CD4-positive, alpha-beta memory T cell (primary cell): ENCODE measurements around the gene ADGRE1. TPM values are rescaled to one million over a fixed set of nuclear protein-coding genes. Genes with fewer than 3 reads are reported as not detected.
"Not testable (repeated sequence)": the region's sequence is repeated elsewhere in the genome, so short reads cannot be mapped to it uniquely, and the experiment has no call there.

Experiments used
- CTCF ChIA-PET: fragments of 350-600 bp; sonication (Branson Sonifier 250); formaldehyde crosslinking; loops from one replicate; lab custom pipeline; 2021; ENCODE audit warnings: inconsistent platforms; ENCODE audit not compliant: partially characterized antibody; lab: Charles Lee
- POLR2A ChIA-PET: fragments of 350-600 bp; sonication (Branson Sonifier 250); formaldehyde crosslinking; loops from one replicate; lab custom pipeline; 2021; ENCODE audit not compliant: partially characterized antibody; lab: Charles Lee
- DNase-seq, 5 donors: peaks; one replicate each; pipeline versions ENCODE4 v3.0.0 to v3.0.0-alpha.2; 2020 to 2022; ENCODE audit warnings: mixed read lengths in 1 of 5
- H3K27ac ChIP-seq: one replicate; pipeline ENCODE4 v1.7.0; 2013; ENCODE audit warnings: low read depth, low read length
- H3K27me3 ChIP-seq: 2 replicates; pipeline ENCODE4 v1.7.0; 2013; ENCODE audit warnings: mild to moderate bottlenecking, low read length, moderate library complexity; ENCODE audit not compliant: insufficient read depth
- H3K36me3 ChIP-seq: 2 replicates; pipeline ENCODE4 v1.7.0; 2013; ENCODE audit warnings: mild to moderate bottlenecking, low read length, moderate library complexity; ENCODE audit not compliant: insufficient read depth
- H3K4me1 ChIP-seq: 2 replicates; pipeline ENCODE4 v1.7.0; 2013; ENCODE audit warnings: mild to moderate bottlenecking, low read length, moderate library complexity; ENCODE audit not compliant: insufficient read depth
- H3K4me3 ChIP-seq, 2 donors: one replicate each; pipeline ENCODE4 v1.7.0; 2013; ENCODE audit warnings: low read length in 2 of 2, mild to moderate bottlenecking in 1 of 2
- H3K9me3 ChIP-seq, 2 donors: one replicate each; pipeline ENCODE4 v1.7.0; 2013; ENCODE audit warnings: low read length in 2 of 2, control low read depth in 1 of 2; ENCODE audit not compliant: control insufficient read depth in 1 of 2
- H3K27ac Mint-ChIP-seq, 7 donors: one replicate each; pipeline ENCODE4 v1.8.0; 2020 to 2021; ENCODE audit warnings: mixed read lengths in 7 of 7, mild to moderate bottlenecking in 6 of 7, inconsistent platforms in 3 of 7, moderate library complexity in 3 of 7
- H3K27me3 Mint-ChIP-seq, 2 donors: one replicate each; pipeline ENCODE4 v1.8.0; 2020 to 2021; ENCODE audit warnings: mixed read lengths in 2 of 2
- H3K36me3 Mint-ChIP-seq, 2 donors: one replicate each; pipeline ENCODE4 v1.8.0; 2020 to 2021; ENCODE audit warnings: mixed read lengths in 2 of 2, inconsistent platforms in 1 of 2, mild to moderate bottlenecking in 1 of 2
- H3K4me1 Mint-ChIP-seq, 4 donors: one replicate each; pipeline ENCODE4 v1.8.0; 2020 to 2021; ENCODE audit warnings: mixed read lengths in 4 of 4, mild to moderate bottlenecking in 1 of 4
- H3K4me3 Mint-ChIP-seq, 8 donors: one replicate each; pipeline ENCODE4 v1.8.0; 2020 to 2021; ENCODE audit warnings: mixed read lengths in 8 of 8, mild to moderate bottlenecking in 7 of 8, moderate library complexity in 6 of 8, inconsistent platforms in 3 of 8
- H3K9me3 Mint-ChIP-seq, 8 donors: one replicate each; pipeline ENCODE4 v1.8.0; 2020 to 2021; ENCODE audit warnings: mixed read lengths in 8 of 8, mild to moderate bottlenecking in 5 of 8, inconsistent platforms in 3 of 8, moderate library complexity in 1 of 8
- intact Hi-C: fragments of 100-400 bp; cut with micrococcal nuclease; formaldehyde crosslinking; loops from one replicate; pipeline ENCODE4 v1.15.1; 2023
- polyA plus RNA-seq, 2 donors: library from polyadenylated mRNA; unstranded; fragments of 300-500 nt; fragmentation: Illumina TruSeq; gene quantifications; one replicate each; pipeline ENCODE4 v1.2.3, GENCODE V29; 2021
- total RNA-seq, 2 experiments: library from RNA; stranded (reverse); gene quantifications; one replicate each; pipeline ENCODE4 v1.2.3, GENCODE V29; 2021

The ADGRE1 gene
- total and polyA plus RNA-seq, 4 experiments from 2014 or later, result 2.9 to 10.6 (median 9.3) TPM

- Mint-ChIP-seq H3K36me3 (peaks cover 0 to 6% of the 10 kb centered on the region in 2 donors), H3K27ac (peak overlapping the region; percentile 71 to 97 (median 87)), H3K27me3 (no peaks in the 10 kb centered on the region), H3K9me3 (peaks cover 0 to 4% (median 0%) of the 10 kb centered on the region in 8 donors), H3K4me3 (peak overlapping the region; percentile 83 to 90 (median 86)), H3K4me1 (peaks cover 11 to 24% (median 16%) of the 10 kb centered on the region in 4 donors)
- Histone ChIP-seq H3K4me1 (peaks cover 11% of the 10 kb centered on the region), H3K27ac (peak overlapping the region; percentile 48), H3K9me3 (no peaks in the 10 kb centered on the region), H3K27me3 (no peaks in the 10 kb centered on the region), H3K4me3 (no peak overlapping the region), H3K36me3 (no peaks in the 10 kb centered on the region)
- peak; percentile 89 to 93 (median 90) for DNase-seq
- intact Hi-C loops, result loop anchor here (1.0 to 5.0 kb wide), 11 partner anchors 28 to 644 kb away; partner anchors contain the start of genes SH2D3A and TNFSF9
- POLR2A ChIA-PET, result interaction anchor here (0.6 to 6.4 kb wide), 18 partner anchors 11 to 669 kb away, joined by 3 to 130 read pairs (median 4); partner anchors contain the start of genes GPR108, SH2D3A, TRIP10 and VAV1
- CTCF ChIA-PET, result interaction anchor here (0.7 to 9.0 kb wide), 55 partner anchors 9 to 1656 kb away, joined by 3 to 184 read pairs (median 5); partner anchors contain the start of genes GPR108, KHSRP, SH2D3A and TNFSF14
Measured at GRCh38 chr19:6862673-6863078, 24.7 kb upstream of the ADGRE1 start.

GRCh38 chr19:6864325-6864940 lies 22.9 kb upstream of the ADGRE1 start:
- ChIA-PET POLR2A (interaction anchor here (0.6 to 6.4 kb wide), 9 partner anchors 26 to 391 kb away, joined by 3 to 130 read pairs (median 5); partner anchors contain the start of genes GPR108, SH2D3A, TRIP10 and VAV1), CTCF (interaction anchor here (0.7 to 9.0 kb wide), 51 partner anchors 10 to 564 kb away, joined by 3 to 184 read pairs (median 5); partner anchors contain the start of genes GPR108, SH2D3A, TNFSF14 and VAV1)
- intact Hi-C loops, result loop anchor here (5.0 kb wide), 1 partner anchor 332 kb away; the partner anchor contains the start of gene TNFSF9
- H3K36me3 ChIP-seq, result no peaks in the 10 kb centered on the region
- H3K4me3 Mint-ChIP-seq, result peak overlapping the region in 2 of 8 donors; percentile 10 to 18
- H3K9me3 ChIP-seq, result no peaks in the 10 kb centered on the region
- peaks cover 0 to 4% (median 0%) of the 10 kb centered on the region in 8 donors for H3K9me3 Mint-ChIP-seq
- H3K4me1 ChIP-seq, result peaks cover 18% of the 10 kb centered on the region
- no peak for DNase-seq
- H3K4me3 ChIP-seq, result no peak overlapping the region
- peak overlapping the region in 1 of 7 donors; percentile 84 for H3K27ac Mint-ChIP-seq
- H3K36me3 Mint-ChIP-seq, result peaks cover 0 to 6% of the 10 kb centered on the region in 2 donors
- H3K27ac ChIP-seq, result no peak overlapping the region
- no peaks in the 10 kb centered on the region for H3K27me3 ChIP-seq
- H3K27me3 Mint-ChIP-seq, result no peaks in the 10 kb centered on the region
- peaks cover 16 to 32% (median 21%) of the 10 kb centered on the region in 4 donors for H3K4me1 Mint-ChIP-seq

- no peaks in the 10 kb centered on the region for H3K27me3 Mint-ChIP-seq
- ChIA-PET CTCF (interaction anchor here (2.7 to 9.0 kb wide), 5 partner anchors 19 to 130 kb away, joined by 13 to 184 read pairs (median 18); partner anchors contain the start of gene GPR108), POLR2A (interaction anchor here (1.4 to 6.4 kb wide), 2 partner anchors 25 to 127 kb away, joined by 6 to 130 read pairs; partner anchors contain the start of genes GPR108 and TRIP10)
- H3K36me3 Mint-ChIP-seq, result peaks cover 0 to 6% of the 10 kb centered on the region in 2 donors
- no peaks in the 10 kb centered on the region for H3K27me3 ChIP-seq
- no peak overlapping the region for H3K27ac ChIP-seq
- peaks cover 16 to 36% (median 21%) of the 10 kb centered on the region in 4 donors for H3K4me1 Mint-ChIP-seq
- H3K9me3 Mint-ChIP-seq, result peaks cover 0 to 8% (median 0%) of the 10 kb centered on the region in 8 donors
- no peak overlapping the region for H3K27ac Mint-ChIP-seq
- no peaks in the 10 kb centered on the region for H3K36me3 ChIP-seq
- no peak overlapping the region for H3K4me3 ChIP-seq
- H3K4me1 ChIP-seq, result peaks cover 18% of the 10 kb centered on the region
- no peak for DNase-seq
- intact Hi-C loops, result no loop called here
- H3K9me3 ChIP-seq, result no peaks in the 10 kb centered on the region
- H3K4me3 Mint-ChIP-seq, result no peak overlapping the region
Measured at GRCh38 chr19:6865849-6866248, 21.5 kb upstream of the ADGRE1 start.

GRCh38 chr19:6866741-6867151 lies 20.6 kb upstream of the ADGRE1 start:
- CTCF ChIA-PET, result interaction anchor here (0.6 to 9.0 kb wide), 5 partner anchors 23 to 172 kb away, joined by 3 to 184 read pairs (median 4); partner anchors contain the start of gene GPR108
- POLR2A ChIA-PET, result interaction anchor here (0.8 to 3.3 kb wide), 4 partner anchors 10 to 129 kb away, joined by 3 to 12 read pairs (median 8); partner anchors contain the start of genes ADGRE1 and GPR108
- no peaks in the 10 kb centered on the region for H3K36me3 ChIP-seq
- no peaks in the 10 kb centered on the region for H3K27me3 Mint-ChIP-seq
- no peaks in the 10 kb centered on the region for H3K27me3 ChIP-seq
- peak overlapping the region in 1 of 7 donors; percentile 38 for H3K27ac Mint-ChIP-seq
- peaks cover 15 to 31% (median 19%) of the 10 kb centered on the region in 4 donors for H3K4me1 Mint-ChIP-seq
- no peak for DNase-seq
- no peaks in the 10 kb centered on the region for H3K9me3 ChIP-seq
- H3K4me3 ChIP-seq, result no peak overlapping the region
- H3K9me3 Mint-ChIP-seq, result peaks cover 0 to 9% (median 0%) of the 10 kb centered on the region in 8 donors
- no peak overlapping the region for H3K4me3 Mint-ChIP-seq
- H3K36me3 Mint-ChIP-seq, result peaks cover 0 to 4% of the 10 kb centered on the region in 2 donors
- H3K4me1 ChIP-seq, result peaks cover 18% of the 10 kb centered on the region
- no peak overlapping the region for H3K27ac ChIP-seq
- intact Hi-C loops, result no loop called here

- Histone ChIP-seq H3K27ac (no peak overlapping the region), H3K4me1 (peaks cover 8% of the 10 kb centered on the region), H3K27me3 (no peaks in the 10 kb centered on the region), H3K4me3 (no peak overlapping the region), H3K36me3 (no peaks in the 10 kb centered on the region), H3K9me3 (no peaks in the 10 kb centered on the region)
- DNase-seq, result no peak
- Mint-ChIP-seq H3K9me3 (peaks cover 0 to 8% (median 0%) of the 10 kb centered on the region in 8 donors), H3K27me3 (no peaks in the 10 kb centered on the region), H3K36me3 (no peaks in the 10 kb centered on the region), H3K4me3 (no peak overlapping the region), H3K4me1 (peaks cover 8 to 20% (median 10%) of the 10 kb centered on the region in 4 donors), H3K27ac (peak overlapping the region in 1 of 7 donors; percentile 9)
- CTCF ChIA-PET, result interaction anchor here (1.2 to 9.0 kb wide), 3 partner anchors 132 to 352 kb away, joined by 3 to 184 read pairs (median 4); partner anchors contain the start of gene GPR108
- intact Hi-C loops, result no loop called here
- POLR2A ChIA-PET, result interaction anchor here (0.5 to 3.3 kb wide), 7 partner anchors 9 to 139 kb away, joined by 3 to 12 read pairs (median 3); partner anchors contain the start of genes ADGRE1 and GPR108
Measured at GRCh38 chr19:6868351-6868750, 19.0 kb upstream of the ADGRE1 start.

GRCh38 chr19:6869151-6869882 lies 18.1 kb upstream of the ADGRE1 start:
- ChIA-PET POLR2A (interaction anchor here (1.9 to 3.3 kb wide), 3 partner anchors 18 to 131 kb away, joined by 7 to 12 read pairs (median 9); partner anchors contain the start of genes ADGRE1 and GPR108), CTCF (interaction anchor here (1.2 kb wide), 2 partner anchors 239 to 353 kb away, joined by 3 to 4 read pairs; no protein-coding TSS in a partner anchor)
- DNase-seq, H3K4me3 ChIP-seq, H3K27me3 Mint-ChIP-seq, H3K4me1 ChIP-seq, H3K9me3 ChIP-seq, H3K27me3 ChIP-seq, H3K27ac ChIP-seq, H3K27ac Mint-ChIP-seq, H3K4me3 Mint-ChIP-seq, H3K36me3 Mint-ChIP-seq, intact Hi-C loops, H3K9me3 Mint-ChIP-seq, H3K36me3 ChIP-seq: not testable (repeated sequence)
- H3K4me1 Mint-ChIP-seq, result peaks cover 5 to 16% (median 7%) of the 10 kb centered on the region in 4 donors
